HG02588 (cell line): ENCODE results near the gene SMARCAD1.
"Not testable (repeated sequence)": the region's sequence is repeated elsewhere in the genome, so short reads cannot be mapped to it uniquely, and the experiment has no call there.

Experiments
- ATAC-seq: cut with Tn5 transposase; IDR thresholded peaks from one replicate; pipeline ENCODE4 v1.9.1; 2021; ENCODE audit warnings: mild to moderate bottlenecking, moderate library complexity; ENCODE audit not compliant: unreplicated experiment

The SMARCAD1 gene

DNA sequence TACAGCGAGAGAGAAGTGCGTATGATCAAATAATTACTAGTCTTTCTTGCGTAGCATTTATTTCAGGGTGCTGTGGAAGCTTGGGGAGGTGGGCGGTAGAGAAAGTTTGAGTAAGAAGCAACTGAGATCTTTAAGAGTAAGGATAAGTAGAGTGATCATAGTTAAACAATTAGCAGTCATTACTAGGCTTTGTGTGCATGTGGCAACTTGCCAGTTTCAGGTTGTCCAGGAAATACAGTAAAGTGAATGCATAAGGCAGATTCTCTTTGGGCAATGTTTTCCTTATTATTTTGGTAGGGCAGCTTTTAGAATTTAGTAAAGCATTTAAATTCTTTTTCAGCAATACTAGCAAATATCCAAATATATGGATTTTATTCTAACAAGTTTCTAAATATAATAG lies 78.0 kb downstream of the SMARCAD1 start:
- no peak for ATAC-seq

DNA sequence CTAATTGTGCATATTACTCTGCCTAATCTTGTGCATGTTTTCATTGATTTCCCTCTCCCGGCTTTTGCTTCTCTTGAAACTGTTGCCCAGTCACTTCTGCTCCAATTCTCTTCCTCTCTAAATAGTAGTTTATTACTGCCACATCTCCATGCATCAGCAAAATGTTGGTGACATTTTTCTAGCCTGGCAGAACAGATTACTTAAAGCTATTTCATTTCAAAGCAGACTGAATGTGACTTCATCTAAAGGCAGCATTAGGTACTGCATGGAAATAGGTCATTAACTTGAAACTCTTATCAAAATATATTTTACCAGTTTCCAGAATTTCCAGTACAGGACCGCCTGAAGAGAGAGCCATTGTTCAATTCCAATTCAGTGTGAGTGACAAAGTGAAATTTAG lies 82.6 kb downstream of the SMARCAD1 start:
- ATAC-seq, result no peak

DNA sequence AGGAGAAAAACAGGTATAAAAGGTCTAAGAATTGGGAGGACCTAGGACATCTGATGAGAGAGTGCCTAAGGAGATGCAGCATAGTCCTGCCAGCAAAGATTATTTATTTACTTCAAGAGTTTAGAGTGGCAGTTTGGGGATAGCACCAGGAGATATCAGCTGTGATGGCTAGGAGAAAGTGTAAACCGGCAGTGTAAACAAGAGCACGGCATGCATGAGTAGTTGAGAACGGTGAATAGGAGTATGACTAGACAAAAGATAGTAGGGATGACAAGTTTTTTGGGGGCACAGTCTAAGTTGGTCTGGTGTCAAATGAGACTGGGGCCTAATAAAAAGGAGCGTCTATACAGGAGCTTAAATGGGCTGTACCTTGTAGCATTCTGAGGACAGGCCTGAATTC lies 86.3 kb downstream of the SMARCAD1 start:
- not testable (repeated sequence) for ATAC-seq

DNA sequence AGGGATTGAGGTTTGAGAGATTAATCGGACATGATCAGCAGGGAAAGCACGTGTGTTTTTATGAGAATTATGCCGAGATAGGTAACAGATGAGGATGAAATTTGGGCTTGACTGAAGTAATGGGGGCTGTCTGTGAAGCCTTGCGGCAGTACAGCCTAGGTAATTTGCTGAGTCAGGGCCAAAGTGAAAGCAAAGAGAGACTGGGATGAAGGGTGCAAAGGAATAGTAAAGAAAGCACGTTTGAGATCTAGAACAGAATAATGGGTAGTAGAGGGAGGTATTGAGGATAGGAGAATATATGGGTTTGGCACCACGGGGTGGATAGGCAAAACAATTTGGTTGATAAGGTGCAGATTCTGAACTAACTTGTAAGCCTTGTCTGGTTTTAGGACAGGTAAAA lies 87.8 kb downstream of the SMARCAD1 start:
- ATAC-seq, result not testable (repeated sequence)

DNA sequence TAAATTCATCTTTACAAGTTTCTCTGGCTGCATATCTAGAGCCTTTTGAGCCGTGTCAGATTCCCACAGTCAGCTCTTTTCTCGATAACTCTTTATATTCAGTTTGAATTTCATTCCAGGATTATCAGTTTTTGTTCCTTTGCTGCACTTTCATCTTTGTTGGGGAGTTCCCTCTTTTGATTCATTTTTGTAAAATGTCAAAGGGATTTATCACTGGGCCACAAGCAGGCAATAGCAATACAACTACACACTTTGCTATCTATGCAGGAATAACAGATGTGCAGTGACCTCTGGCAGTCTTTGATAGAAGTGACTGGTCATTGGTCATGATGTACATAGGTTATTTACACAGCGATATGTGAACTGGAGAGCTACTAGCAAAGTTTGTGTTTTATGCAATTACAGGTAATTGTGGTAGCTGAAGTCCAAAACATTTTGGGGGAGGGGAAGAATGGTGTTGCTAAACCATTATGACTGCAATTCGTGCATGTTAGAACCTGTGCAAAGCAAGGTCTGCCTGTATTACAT lies 91.1 kb downstream of the SMARCAD1 start:
- no peak for ATAC-seq

DNA sequence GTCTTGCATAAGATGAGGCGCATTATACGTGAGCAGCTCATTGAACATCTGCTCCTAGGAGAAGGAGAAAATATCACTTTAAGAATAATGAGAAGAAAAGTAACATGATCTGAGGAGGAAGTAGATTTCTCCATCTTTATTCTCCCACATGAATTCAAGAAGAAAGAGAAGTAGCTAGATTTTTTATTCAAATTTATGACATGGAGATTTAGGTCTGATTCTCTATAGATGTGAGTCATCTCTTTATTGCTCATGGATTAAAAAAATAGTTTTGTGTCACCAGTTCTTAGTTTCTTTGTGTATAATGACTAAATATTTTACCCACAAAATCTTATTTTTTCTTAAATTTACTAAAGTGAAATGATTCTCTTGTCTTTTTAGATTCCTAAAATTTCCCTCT lies 94.5 kb downstream of the SMARCAD1 start:
- ATAC-seq, result no peak

DNA sequence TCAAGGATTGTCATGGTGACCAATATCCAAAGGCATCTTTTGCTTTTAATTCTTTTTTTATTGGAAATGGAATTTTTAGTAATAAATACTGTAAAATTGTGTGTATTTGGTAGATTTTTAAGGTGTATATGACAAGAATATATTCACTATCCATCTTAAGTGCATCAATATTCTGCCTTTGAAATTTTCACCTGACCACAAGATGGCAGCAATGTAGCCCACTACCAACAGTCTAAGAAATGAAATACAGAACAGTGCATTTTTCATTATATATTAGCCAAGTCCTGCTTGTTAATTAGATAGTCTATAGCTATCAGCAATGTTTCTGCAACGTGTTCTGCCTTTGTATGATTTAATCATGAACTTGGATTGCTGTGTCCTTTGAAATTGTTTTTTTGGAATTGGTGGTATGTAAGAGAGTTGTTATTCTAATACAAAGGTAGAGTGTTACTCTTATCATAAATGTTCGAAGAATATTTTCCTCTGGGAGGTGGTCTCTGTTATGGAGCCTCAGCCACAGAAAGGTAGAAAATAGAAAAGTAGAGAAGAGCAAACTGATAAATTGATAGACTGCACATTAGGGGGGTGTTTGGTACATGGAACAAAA lies 96.8 kb downstream of the SMARCAD1 start:
- ATAC-seq, result peak; percentile 54

DNA sequence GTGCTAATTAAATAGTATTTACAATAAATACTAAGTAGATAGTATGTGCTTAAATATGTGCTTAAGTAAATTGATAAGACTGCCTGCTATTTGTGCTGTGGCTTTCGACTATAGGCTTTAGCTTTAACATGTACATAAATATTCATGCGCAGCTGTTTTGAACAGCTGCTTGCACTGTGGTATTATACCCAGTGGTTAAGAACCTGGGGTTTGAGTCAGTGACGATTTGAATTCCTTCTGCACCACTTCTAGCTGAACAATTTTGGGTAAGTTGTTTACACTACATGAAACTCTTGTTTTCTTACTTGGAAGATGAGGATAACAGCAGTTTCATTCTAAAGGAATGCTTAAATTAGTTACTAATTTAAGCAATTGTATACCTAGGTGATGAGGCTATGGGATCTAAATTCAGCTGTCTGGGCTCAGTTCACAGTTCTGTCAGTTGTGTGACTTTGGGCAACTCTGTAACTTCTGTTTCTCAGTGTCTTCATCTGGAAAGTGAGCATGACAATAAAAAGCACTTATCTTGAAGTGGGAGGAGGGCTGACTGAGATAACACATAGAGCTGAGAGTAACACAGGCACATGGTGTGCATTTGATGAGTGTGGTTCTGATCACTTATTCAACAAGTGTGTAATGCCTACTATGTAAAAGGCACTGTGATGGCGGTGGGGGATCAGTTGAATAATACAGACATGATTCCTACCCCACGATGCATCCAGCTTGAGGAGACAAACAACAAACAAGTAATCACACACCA lies 98.0 kb downstream of the SMARCAD1 start:
- no peak for ATAC-seq

DNA sequence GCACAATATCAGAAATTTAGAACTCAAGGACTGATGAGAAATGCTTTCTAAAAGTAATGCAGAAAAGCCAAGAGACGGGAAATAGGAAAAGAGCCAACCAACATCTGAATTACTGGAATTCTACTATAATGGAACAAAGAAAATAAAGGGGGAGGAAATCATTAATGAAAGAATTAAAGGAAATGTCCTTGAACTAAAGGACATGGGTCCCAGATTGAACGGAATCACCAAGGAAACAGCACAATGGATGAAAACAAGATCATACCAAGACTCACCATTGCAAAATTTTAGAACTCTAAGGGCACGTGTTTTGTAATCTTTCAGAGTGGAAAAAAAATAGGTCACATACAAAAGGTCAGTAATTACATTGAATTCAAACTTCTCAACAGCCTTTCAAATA lies 99.0 kb downstream of the SMARCAD1 start:
- no peak for ATAC-seq

DNA sequence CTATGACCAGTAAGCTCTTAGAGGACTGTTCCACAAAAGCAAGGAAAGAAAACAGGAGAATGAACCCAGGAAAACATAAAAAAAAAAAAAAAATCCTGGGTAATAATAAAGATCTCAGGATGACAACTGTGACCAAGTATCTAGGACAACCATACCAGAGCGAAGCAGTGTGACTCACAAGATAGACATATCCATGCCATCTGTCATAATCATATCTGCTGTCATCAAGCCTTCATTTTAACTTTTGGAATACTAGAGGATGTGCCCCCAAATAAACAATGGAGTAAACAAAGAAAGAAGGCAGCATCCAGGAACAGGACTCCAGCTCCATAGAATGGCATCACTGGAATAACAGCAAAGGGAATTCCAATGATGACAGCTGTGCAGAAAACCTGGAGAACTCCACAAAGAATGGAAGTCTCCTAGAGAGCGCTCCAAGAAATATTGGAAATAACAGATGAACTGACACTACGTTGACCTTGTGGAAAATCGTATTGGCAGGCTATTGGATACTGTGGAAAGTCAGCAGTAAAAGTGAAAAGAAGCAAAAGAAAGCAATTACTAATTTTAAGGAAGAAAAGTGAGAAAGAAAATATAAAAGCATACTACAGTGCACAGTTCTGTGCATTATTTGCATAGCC lies 99.7 kb downstream of the SMARCAD1 start:
- ATAC-seq, result no peak

- ATAC-seq, result not testable (repeated sequence)
Measured at GRCh38 chr4:94319927-94320326, 112.3 kb downstream of the SMARCAD1 start.

GRCh38 chr4:94325835-94326234 lies 118.2 kb downstream of the SMARCAD1 start:
- ATAC-seq, result no peak

- no peak for ATAC-seq
Measured at GRCh38 chr4:94329933-94330332, 122.3 kb downstream of the SMARCAD1 start.

DNA sequence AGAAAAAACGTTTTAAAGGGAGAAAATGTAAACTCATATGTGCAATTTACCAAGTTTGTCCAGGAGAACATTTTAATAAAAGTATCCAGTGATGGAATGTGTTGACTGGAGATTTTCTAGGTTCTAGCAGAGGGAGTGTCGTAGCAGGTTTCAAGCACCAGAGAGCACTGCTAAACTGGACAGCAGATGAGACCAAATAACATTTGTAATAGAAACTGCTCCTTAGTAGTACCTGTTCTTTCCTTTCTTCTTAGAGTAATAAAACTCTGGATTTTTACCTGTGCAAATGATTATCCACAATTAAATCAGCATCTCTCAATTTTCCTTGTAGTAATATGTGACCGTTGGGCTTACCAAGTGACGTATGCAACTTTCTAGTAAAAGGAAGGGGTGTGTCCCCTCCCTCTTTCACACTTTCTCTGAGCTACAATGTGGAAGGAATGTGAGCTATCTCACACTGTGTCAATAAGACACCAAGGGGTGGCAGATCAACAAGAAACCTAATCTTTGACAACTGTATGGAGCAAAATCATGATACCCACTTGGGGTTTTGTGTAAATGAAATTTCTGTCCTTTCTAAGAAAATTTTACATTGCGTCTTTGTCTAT lies 125.4 kb downstream of the SMARCAD1 start:
- no peak for ATAC-seq

GRCh38 chr4:94333866-94334265 lies 126.2 kb downstream of the SMARCAD1 start:
- ATAC-seq, result no peak

DNA sequence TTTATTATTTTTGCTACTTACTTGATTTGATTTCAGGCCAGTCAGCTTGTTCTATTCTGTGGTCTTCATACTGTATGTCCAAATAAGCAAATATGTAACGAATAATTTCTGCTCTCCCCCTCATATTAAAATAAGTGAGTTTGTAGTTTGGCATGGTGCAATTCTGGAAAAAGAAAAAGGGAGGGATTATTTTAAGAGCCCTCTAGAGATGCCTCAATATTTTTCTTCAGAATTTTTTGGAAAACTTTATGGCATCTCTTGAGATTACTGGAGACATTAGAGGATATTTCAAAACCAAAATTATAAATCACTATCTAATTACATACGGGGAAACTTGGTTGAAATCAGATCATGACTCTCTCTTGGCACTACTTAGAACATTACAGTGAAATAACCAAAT lies 126.8 kb downstream of the SMARCAD1 start:
- no peak for ATAC-seq

- ATAC-seq, result no peak
Measured at GRCh38 chr4:94334962-94335361, 127.3 kb downstream of the SMARCAD1 start.

DNA sequence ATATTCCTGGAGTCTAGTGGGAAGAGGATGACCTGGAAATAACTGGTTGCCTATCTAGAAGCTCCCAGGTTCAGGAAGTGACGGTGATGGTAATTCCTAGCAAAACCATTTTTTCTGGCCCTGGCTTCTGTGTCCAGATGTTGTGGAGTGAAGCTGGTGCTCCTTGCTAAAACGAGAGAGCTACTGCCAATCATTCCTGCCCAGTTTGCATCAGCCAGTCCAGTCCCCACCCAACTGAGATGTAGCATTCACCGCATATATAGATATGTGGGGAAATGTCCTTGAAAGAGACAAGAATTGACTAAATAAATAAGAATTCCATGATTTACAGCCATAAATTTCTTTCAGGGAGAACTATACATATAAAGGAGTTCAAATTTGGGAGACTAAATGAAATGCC lies 128.6 kb downstream of the SMARCAD1 start:
- no peak for ATAC-seq

DNA sequence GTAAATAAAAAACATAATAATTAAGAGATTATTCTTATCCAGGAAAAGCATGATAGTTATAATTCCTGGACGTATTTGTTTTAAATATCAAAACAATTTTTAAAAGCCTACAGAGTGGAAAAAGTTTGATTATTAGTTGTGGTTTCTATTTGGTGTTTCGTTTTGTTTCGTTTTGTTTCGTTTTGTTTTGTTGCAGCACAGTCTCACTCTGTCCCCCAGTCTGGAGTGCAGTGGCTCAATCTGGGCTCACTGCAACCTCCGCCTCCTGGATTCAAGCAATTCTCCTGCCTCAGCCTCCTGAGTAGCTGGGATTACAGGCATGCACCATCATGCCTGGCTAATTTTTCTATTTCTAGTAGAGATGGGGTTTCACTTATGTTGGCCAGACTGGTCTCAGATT lies 129.1 kb downstream of the SMARCAD1 start:
- ATAC-seq, result not testable (repeated sequence)

DNA sequence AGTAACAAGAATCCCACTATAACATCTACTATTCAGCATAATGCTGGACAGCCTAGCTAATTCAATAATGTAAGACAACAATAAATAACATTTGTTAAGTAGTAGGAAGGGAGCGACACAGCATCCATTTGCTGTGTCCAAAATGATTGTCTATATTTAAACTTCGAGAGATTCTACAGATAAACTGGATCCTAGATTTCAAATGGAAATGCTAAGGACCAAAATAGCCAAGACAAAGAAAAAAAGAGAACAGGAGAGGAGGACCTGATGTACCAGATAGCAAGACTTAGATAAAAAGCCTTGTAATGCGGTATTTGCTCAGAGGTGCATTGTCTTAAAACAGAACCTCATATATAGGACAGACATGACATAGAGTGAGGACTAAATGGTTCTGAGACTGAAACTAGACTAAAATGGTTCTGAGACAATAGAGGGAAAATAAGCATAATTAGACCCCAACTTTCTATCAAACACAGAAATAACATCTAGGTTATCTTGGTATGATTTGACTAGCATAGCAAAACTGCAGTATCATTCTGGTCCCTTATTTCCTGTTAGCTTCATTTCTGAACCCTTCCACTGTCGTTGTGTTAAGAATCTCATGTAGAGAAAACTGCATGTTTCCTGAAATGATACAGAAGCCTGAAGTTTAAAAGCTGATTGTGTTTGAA lies 131.2 kb downstream of the SMARCAD1 start:
- ATAC-seq, result peak; percentile 63

GRCh38 chr4:94339779-94340178 lies 132.1 kb downstream of the SMARCAD1 start:
- no peak for ATAC-seq
